ENCODE measurements around the gene CLEC11A. TPM values are rescaled to one million over a fixed set of nuclear protein-coding genes. Genes with fewer than 3 reads are reported as not detected.

Gene CLEC11A
- total RNA-seq, 1 experiment from 2014 or later: 1.1 TPM

DNA sequence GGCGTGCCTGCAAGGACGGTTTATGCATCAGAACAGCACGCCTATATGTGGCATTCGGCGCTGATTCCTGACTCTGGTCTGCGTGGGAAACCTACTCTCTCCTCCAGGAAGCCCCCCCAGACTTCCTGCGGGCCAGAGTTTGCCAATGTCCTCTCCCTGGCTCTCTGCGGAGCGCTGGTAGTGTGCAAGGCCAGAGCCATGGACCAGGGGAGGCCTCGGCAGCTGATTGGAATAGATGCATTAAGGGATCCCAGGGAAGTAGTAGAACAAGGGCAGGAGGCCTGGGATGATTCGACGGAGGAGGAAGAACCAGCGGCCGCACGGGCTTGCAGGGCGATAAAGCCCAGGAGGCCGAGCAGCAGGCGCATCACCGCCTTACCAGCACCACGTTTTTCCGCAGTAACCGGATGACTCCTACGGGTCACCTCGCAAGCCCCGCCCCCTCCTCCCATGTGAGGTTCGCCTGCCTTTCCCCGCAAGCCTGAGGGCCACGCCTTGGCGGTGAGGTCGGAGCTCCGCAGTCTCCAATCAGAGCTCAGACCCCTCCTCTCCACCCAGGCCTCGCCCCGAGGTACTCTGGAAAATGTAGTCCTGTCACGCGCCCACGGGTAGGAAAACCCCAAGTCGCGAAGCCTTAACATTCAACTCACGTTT, 5.0 kb downstream of the CLEC11A start:
- no peaks in the 10 kb centered on the region for H3K9me3 ChIP-seq
- Mint-ChIP-seq H3K9me3 (ENCODE audit: unreplicated experiment) (no peaks in the 10 kb centered on the region), H3K27me3 (ENCODE audit: insufficient read depth, unreplicated experiment) (peaks cover 10% of the 10 kb centered on the region), H3K4me1 (ENCODE audit: low read depth, unreplicated experiment) (peaks cover 6% of the 10 kb centered on the region), H3K27ac (ENCODE audit: unreplicated experiment) (no peak overlapping the region), H3K36me3 (ENCODE audit: insufficient read depth, unreplicated experiment) (peaks cover 6% of the 10 kb centered on the region), H3K4me3 (ENCODE audit: unreplicated experiment) (peak overlapping the region; percentile 54)
- POLR2A ChIA-PET: no interaction called here
- intact Hi-C loops (cut with micrococcal nuclease; ENCODE audit: unreplicated experiment): loop anchor here (5.0 kb wide), 1 partner anchor 194 kb away; no protein-coding TSS in a partner anchor
- no TSS peak for BruUV-seq (replicated peaks)
- no peak overlapping the region for H3K4me3 ChIP-seq (ENCODE audit: low read depth, low read length)
- TF ChIP-seq, protein P1, sequence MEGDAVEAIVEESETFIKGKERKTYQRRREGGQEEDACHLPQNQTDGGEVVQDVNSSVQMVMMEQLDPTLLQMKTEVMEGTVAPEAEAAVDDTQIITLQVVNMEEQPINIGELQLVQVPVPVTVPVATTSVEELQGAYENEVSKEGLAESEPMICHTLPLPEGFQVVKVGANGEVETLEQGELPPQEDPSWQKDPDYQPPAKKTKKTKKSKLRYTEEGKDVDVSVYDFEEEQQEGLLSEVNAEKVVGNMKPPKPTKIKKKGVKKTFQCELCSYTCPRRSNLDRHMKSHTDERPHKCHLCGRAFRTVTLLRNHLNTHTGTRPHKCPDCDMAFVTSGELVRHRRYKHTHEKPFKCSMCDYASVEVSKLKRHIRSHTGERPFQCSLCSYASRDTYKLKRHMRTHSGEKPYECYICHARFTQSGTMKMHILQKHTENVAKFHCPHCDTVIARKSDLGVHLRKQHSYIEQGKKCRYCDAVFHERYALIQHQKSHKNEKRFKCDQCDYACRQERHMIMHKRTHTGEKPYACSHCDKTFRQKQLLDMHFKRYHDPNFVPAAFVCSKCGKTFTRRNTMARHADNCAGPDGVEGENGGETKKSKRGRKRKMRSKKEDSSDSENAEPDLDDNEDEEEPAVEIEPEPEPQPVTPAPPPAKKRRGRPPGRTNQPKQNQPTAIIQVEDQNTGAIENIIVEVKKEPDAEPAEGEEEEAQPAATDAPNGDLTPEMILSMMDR (IDR thresholded peaks at IDR 0.05; ENCODE audit: insufficient read depth in 1 of 2, low read depth in 1 of 2, low read length in 1 of 2, severe bottlenecking in 1 of 2, unreplicated experiment in 1 of 2): no peak
- H3K27me3 ChIP-seq (replicated peaks; ENCODE audit: control insufficient read depth, insufficient read depth, low read length): no peaks in the 10 kb centered on the region
- H3K36me3 ChIP-seq (ENCODE audit: control insufficient read depth, insufficient read depth, low read length): no peaks in the 10 kb centered on the region
- H3K4me1 ChIP-seq: no peaks in the 10 kb centered on the region
- peak; percentile 53 to 84 for DNase-seq
- CTCF ChIA-PET: interaction anchor here (1.4 kb wide), 1 partner anchor 24 kb away, joined by 3 read pairs; no protein-coding TSS in a partner anchor

DNA sequence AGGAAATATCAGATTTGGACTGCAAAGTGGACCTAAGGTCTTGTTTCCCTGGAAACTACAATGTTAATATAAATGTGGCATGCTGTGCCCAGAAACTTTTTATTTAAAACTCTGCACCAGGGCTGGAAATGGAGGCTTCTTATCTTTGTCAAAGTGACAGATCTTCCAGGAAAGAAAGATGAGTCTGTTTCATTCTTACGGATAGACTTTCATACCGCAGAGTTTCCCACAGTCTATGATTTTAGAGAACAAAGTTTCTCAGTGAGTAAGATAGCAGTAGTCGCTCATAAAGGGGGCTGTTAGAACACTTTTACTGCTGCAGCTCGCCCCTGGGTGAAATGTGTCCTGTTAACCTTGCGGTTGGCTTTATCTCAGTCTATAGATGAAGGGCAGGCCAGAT, 6.7 kb downstream of the CLEC11A start:
- Histone ChIP-seq H3K4me3 (ENCODE audit: low read depth, low read length) (no peak overlapping the region), H3K9me3 (no peaks in the 10 kb centered on the region), H3K27me3 (replicated peaks; ENCODE audit: control insufficient read depth, insufficient read depth, low read length) (no peaks in the 10 kb centered on the region), H3K4me1 (no peaks in the 10 kb centered on the region), H3K36me3 (ENCODE audit: control insufficient read depth, insufficient read depth, low read length) (no peaks in the 10 kb centered on the region)
- CTCF ChIA-PET: no interaction called here
- DNase-seq: no peak
- BruUV-seq (replicated peaks): no TSS peak
- H3K9me3 Mint-ChIP-seq (ENCODE audit: unreplicated experiment): no peaks in the 10 kb centered on the region
- intact Hi-C loops (cut with micrococcal nuclease; ENCODE audit: unreplicated experiment): loop anchor here (5.0 kb wide), 1 partner anchor 192 kb away; no protein-coding TSS in a partner anchor
- H3K36me3 Mint-ChIP-seq (ENCODE audit: insufficient read depth, unreplicated experiment): peaks cover 6% of the 10 kb centered on the region
- no peak overlapping the region for H3K4me3 Mint-ChIP-seq (ENCODE audit: unreplicated experiment)
- H3K27me3 Mint-ChIP-seq (ENCODE audit: insufficient read depth, unreplicated experiment): peaks cover 6% of the 10 kb centered on the region
- POLR2A ChIA-PET: no interaction called here
- no peak overlapping the region for H3K27ac Mint-ChIP-seq (ENCODE audit: unreplicated experiment)
- H3K4me1 Mint-ChIP-seq (ENCODE audit: low read depth, unreplicated experiment): no peaks in the 10 kb centered on the region
- TF ChIP-seq, protein P1 (IDR thresholded peaks at IDR 0.05; ENCODE audit: insufficient read depth in 1 of 2, low read depth in 1 of 2, low read length in 1 of 2, severe bottlenecking in 1 of 2, unreplicated experiment in 1 of 2): no peak

DNA sequence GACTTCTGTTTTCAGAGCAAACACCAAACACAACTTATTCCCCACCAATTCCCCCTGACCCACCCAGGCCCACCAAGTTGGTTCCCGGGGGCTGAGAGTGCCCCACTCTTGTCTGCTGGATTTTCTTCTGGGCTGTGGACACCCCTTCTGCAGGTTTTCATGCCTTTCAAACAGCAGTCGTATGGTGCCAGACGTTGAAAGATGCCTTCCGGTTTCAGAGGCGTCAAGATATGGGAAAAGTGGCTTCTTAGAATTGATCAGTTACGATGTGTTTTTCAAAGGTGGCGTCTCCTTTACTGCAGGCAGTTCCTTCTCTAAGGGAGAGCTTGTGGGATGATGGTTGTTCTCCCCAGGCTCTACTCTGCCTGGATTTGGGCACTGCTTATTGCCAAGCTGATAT, 12.7 kb downstream of the CLEC11A start:
- H3K36me3 Mint-ChIP-seq (ENCODE audit: insufficient read depth, unreplicated experiment): no peaks in the 10 kb centered on the region
- TF ChIP-seq, protein P1 (IDR thresholded peaks at IDR 0.05; ENCODE audit: insufficient read depth in 1 of 2, low read depth in 1 of 2, low read length in 1 of 2, severe bottlenecking in 1 of 2, unreplicated experiment in 1 of 2): no peak
- H3K4me3 Mint-ChIP-seq (ENCODE audit: unreplicated experiment): no peak overlapping the region
- Histone ChIP-seq H3K4me3 (ENCODE audit: low read depth, low read length) (no peak overlapping the region), H3K4me1 (no peaks in the 10 kb centered on the region), H3K27me3 (replicated peaks; ENCODE audit: control insufficient read depth, insufficient read depth, low read length) (no peaks in the 10 kb centered on the region; the same call in 1 of the 2 replicates), H3K9me3 (no peaks in the 10 kb centered on the region), H3K36me3 (ENCODE audit: control insufficient read depth, insufficient read depth, low read length) (no peaks in the 10 kb centered on the region)
- ChIA-PET CTCF (no interaction called here), POLR2A (no interaction called here)
- BruUV-seq (replicated peaks): no TSS peak
- no peaks in the 10 kb centered on the region for H3K9me3 Mint-ChIP-seq (ENCODE audit: unreplicated experiment)
- peaks cover 21% of the 10 kb centered on the region for H3K27me3 Mint-ChIP-seq (ENCODE audit: insufficient read depth, unreplicated experiment)
- no peak overlapping the region for H3K27ac Mint-ChIP-seq (ENCODE audit: unreplicated experiment)
- no peak for DNase-seq
- H3K4me1 Mint-ChIP-seq (ENCODE audit: low read depth, unreplicated experiment): no peaks in the 10 kb centered on the region
- intact Hi-C loops (cut with micrococcal nuclease; ENCODE audit: unreplicated experiment): no loop called here
